HepG2 (cell line): Measurements from ENCODE around the gene SETD7. TPM values are rescaled to one million over a fixed set of nuclear protein-coding genes. Genes with fewer than 3 reads are reported as not detected.

ENCODE experiments used
- ATAC-seq: fragments of 200-7000 bp; cut with Tn5 transposase; 3 replicates; pipeline ENCODE4 v1.9.1; 2020; ENCODE audit warnings: mild to moderate bottlenecking, moderate library complexity
- BruUV-seq: library from RNA; stranded (reverse); fragments of 400-500 nt; replicated peaks from 2 replicates; lab custom pipeline; 2021; lab: Mats Ljungman, UMichigan
- CTCF ChIA-PET: fragments of 300-600 bp; formaldehyde crosslinking; extraction: SDS; loops from one replicate; lab custom pipeline; 2021; ENCODE audit warnings: low total read pairs, inconsistent platforms, low intra/inter-chr PET ratio; lab: Yijun Ruan, JAX
- POLR2A ChIA-PET: fragments of 350-600 bp; sonication (Branson Sonifier 250); formaldehyde crosslinking; loops from one replicate; lab custom pipeline; 2020; ENCODE audit warnings: antibody characterized with exemption, inconsistent platforms; lab: Yijun Ruan, JAX
- DNase-seq: peaks from one replicate; pipeline ENCODE4 v3.0.0-alpha.2; 2015; ENCODE audit warnings: low spot score
- FAIRE-seq: peaks from 3 replicates; lab custom pipeline; 2011; peaks lifted over from hg19 to GRCh38; lab: Jason Lieb, UNC
- H2AFZ ChIP-seq: one replicate; pipeline ENCODE4 v1.6.1; 2011; ENCODE audit warnings: low read length, inconsistent platforms
- H3K27ac ChIP-seq: fragments of 300-600 bp; 3 replicates; pipeline ENCODE4 v1.8.0; 2011; ENCODE audit warnings: mixed run types, mild to moderate bottlenecking, mixed read lengths, low read length, inconsistent platforms; ENCODE audit not compliant: insufficient read depth; ENCODE audit errors: extremely low read length
- H3K27me3 ChIP-seq, 2 experiments: fragments of 200-600 bp in 1 of 2; 2 replicates in 1 of 2; 3 replicates in 1 of 2; pipeline versions ENCODE4 v1.6.0 to v1.8.0; 2011; ENCODE audit warnings: low read length in 2 of 2, mild to moderate bottlenecking in 2 of 2, moderate library complexity in 2 of 2, inconsistent platforms in 1 of 2; ENCODE audit not compliant: insufficient read depth in 2 of 2, control insufficient read depth in 1 of 2
- H3K36me3 ChIP-seq, 2 experiments: fragments of 200-600 bp in 1 of 2; replicated peaks in 1 of 2; 2 replicates in 1 of 2; 3 replicates in 1 of 2; pipeline versions ENCODE4 v1.5.1 to v1.8.0; 2011; ENCODE audit warnings: low read length in 2 of 2, inconsistent platforms in 1 of 2; ENCODE audit not compliant: insufficient read depth in 2 of 2, control insufficient read depth in 1 of 2
- H3K4me1 ChIP-seq: 2 replicates; pipeline ENCODE4 v1.5.1; 2012; ENCODE audit warnings: low read length, inconsistent platforms; ENCODE audit not compliant: insufficient read depth
- H3K4me2 ChIP-seq: 2 replicates; pipeline ENCODE4 v1.6.0; 2011; ENCODE audit warnings: low read depth, low read length, inconsistent platforms
- H3K4me3 ChIP-seq, 3 experiments: fragments of 200-600 bp in 1 of 3; sonication (generic), shearing (Covaris generic) in 1 of 3; replicated peaks in 1 of 3; 2 replicates each; pipeline ENCODE4 v1.5.1; 2011 to 2016; ENCODE audit warnings: low read length in 3 of 3, inconsistent platforms in 2 of 3, low read depth in 2 of 3, mild to moderate bottlenecking in 2 of 3, control low read depth in 1 of 3, mixed read lengths in 1 of 3; ENCODE audit not compliant: insufficient read depth in 1 of 3
- H3K79me2 ChIP-seq: one replicate; pipeline ENCODE4 v1.6.1; 2011; ENCODE audit warnings: low read length, inconsistent platforms; ENCODE audit not compliant: insufficient read depth
- H3K9ac ChIP-seq: 2 replicates; pipeline ENCODE4 v1.6.0; 2011; ENCODE audit warnings: mild to moderate bottlenecking, low read depth, low read length, inconsistent platforms; ENCODE audit not compliant: insufficient read depth
- H3K9me3 ChIP-seq: 2 replicates; pipeline ENCODE4 v1.5.1; 2012; ENCODE audit warnings: mild to moderate bottlenecking, low read length
- H4K20me1 ChIP-seq: 2 replicates; pipeline ENCODE4 v1.6.0; 2011; ENCODE audit warnings: inconsistent platforms, mild to moderate bottlenecking, low read length, moderate library complexity; ENCODE audit not compliant: insufficient read depth
- FOSL2 ChIP-seq: sonication (generic); formaldehyde crosslinking; IDR thresholded peaks from 2 replicates; pipeline ENCODE4 v1.4.0; 2020; ENCODE audit warnings: missing genetic modification reagents
- LCORL ChIP-seq, 2 experiments: fragments of 450-650 bp in 1 of 2; sonication (generic) in 1 of 2; formaldehyde crosslinking in 1 of 2; IDR thresholded peaks; 2 replicates each; pipeline versions ENCODE4 v1.5.0 to v1.6.1; 2017 to 2020; ENCODE audit warnings: antibody characterized with exemption in 1 of 2, missing genetic modification reagents in 1 of 2
- MTF1 ChIP-seq: sonication (generic); formaldehyde crosslinking; IDR thresholded peaks from 2 replicates; pipeline ENCODE4 v1.5.0; 2020; ENCODE audit warnings: missing genetic modification reagents
- ZBTB7B ChIP-seq: sonication (generic); formaldehyde crosslinking; IDR thresholded peaks from 2 replicates; pipeline ENCODE4 v1.4.0; 2020; ENCODE audit warnings: missing genetic modification reagents
- WGBS: methylation state at CpG from one replicate; pipeline ENCODE4 v1.1.6; 2017; ENCODE audit warnings: low lambda C conversion rate; 5-methylcytosine and 5-hydroxymethylcytosine counted together
- in situ Hi-C: cut with HindIII; loops from 2 replicates; pipeline ENCODE4 v1.10.0; 2017; ENCODE audit warnings: low pct_unique_long_range_greater_than_20kb; ENCODE audit not compliant: extremely low pct_ligation_motif_present
- intact Hi-C: fragments of 100-400 bp; cut with micrococcal nuclease; formaldehyde crosslinking; loops from one replicate; pipeline ENCODE4 v1.10.0; 2022; ENCODE audit not compliant: unreplicated experiment
- polyA plus RNA-seq, 8 experiments: library from polyadenylated mRNA; depleted of rRNA in 3 of 8; stranded (reverse) in 7 of 8; unstranded in 1 of 8; fragments of >200 nt; fragmentation: Illumina TruSeq in 4 of 8; extraction: Trizol in 4 of 8; gene quantifications; 2 replicates each; pipeline versions ENCODE4 v1.2.1 to v1.2.3, GENCODE V29; 2011 to 2016; ENCODE audit warnings: low read depth in 4 of 8, missing spikeins in 1 of 8, mixed read lengths in 1 of 8; ENCODE audit not compliant: insufficient read depth in 1 of 8
- total RNA-seq, 5 experiments: library from RNA; depleted of rRNA; stranded (reverse); fragments of >200 nt; fragmentation: Illumina TruSeq; extraction: Trizol; gene quantifications; 2 replicates each; pipeline ENCODE4 v1.2.3, GENCODE V29; 2016; ENCODE audit warnings: low read depth in 1 of 5
- TF ChIP-seq, protein P1 (sequence below): IDR thresholded peaks from 2 replicates; pipeline ENCODE4 v1.4.0; 2020; ENCODE audit warnings: mild to moderate bottlenecking, missing genetic modification reagents
- TF ChIP-seq, protein P2 (sequence below): sonication (generic); formaldehyde crosslinking; IDR thresholded peaks from 2 replicates; pipeline ENCODE4 v1.4.0; 2020; ENCODE audit warnings: missing genetic modification reagents, mild to moderate bottlenecking, borderline replicate concordance
- TF ChIP-seq, protein P3 (sequence below): sonication (generic); formaldehyde crosslinking; IDR thresholded peaks from 2 replicates; pipeline ENCODE4 v1.9.0; 2021; ENCODE audit warnings: missing genetic modification reagents, borderline replicate concordance

The SETD7 gene
- total and polyA plus RNA-seq, 2 of the 13 experiments (the other 11 are each of a cell fraction or from before 2014, with no cell fraction given): 0.08 to 0.22 TPM

DNA sequence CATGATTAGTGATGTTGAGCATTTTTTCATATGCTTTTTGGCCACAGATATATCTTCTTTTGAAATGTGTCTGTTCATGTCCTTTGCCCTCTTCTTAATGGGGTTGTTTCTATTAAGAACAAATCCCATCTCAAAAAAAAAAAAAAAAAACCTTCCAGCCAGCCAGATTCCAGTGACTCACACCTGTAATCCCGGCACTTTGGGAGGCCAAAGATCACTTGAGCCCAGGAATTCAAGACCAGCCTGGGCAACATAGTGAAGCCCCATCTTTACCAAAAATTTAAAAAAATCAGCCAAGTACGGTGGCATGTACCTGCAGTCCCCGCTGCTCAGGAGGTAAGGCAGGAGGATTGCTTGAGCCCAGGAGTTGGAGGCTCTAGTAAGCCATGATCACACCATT is 97.0 kb downstream of the SETD7 start (continued):
- TF ChIP-seq, protein P1, sequence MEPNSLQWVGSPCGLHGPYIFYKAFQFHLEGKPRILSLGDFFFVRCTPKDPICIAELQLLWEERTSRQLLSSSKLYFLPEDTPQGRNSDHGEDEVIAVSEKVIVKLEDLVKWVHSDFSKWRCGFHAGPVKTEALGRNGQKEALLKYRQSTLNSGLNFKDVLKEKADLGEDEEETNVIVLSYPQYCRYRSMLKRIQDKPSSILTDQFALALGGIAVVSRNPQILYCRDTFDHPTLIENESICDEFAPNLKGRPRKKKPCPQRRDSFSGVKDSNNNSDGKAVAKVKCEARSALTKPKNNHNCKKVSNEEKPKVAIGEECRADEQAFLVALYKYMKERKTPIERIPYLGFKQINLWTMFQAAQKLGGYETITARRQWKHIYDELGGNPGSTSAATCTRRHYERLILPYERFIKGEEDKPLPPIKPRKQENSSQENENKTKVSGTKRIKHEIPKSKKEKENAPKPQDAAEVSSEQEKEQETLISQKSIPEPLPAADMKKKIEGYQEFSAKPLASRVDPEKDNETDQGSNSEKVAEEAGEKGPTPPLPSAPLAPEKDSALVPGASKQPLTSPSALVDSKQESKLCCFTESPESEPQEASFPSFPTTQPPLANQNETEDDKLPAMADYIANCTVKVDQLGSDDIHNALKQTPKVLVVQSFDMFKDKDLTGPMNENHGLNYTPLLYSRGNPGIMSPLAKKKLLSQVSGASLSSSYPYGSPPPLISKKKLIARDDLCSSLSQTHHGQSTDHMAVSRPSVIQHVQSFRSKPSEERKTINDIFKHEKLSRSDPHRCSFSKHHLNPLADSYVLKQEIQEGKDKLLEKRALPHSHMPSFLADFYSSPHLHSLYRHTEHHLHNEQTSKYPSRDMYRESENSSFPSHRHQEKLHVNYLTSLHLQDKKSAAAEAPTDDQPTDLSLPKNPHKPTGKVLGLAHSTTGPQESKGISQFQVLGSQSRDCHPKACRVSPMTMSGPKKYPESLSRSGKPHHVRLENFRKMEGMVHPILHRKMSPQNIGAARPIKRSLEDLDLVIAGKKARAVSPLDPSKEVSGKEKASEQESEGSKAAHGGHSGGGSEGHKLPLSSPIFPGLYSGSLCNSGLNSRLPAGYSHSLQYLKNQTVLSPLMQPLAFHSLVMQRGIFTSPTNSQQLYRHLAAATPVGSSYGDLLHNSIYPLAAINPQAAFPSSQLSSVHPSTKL (CRISPR knock-in tag): 0 out of 2 replicates have a peak, but pooled peaks have one; percentile 12
- TF ChIP-seq FOSL2 (CRISPR knock-in tag) (peak; percentile 87), LCORL (IDR thresholded peaks at IDR 0.05) (no peak; the same call in 1 of the 2 replicates), LCORL (CRISPR knock-in tag; IDR thresholded peaks at IDR 0.05) (peak; percentile 48; the same call in 1 of the 2 replicates)
- TF ChIP-seq, protein P2, sequence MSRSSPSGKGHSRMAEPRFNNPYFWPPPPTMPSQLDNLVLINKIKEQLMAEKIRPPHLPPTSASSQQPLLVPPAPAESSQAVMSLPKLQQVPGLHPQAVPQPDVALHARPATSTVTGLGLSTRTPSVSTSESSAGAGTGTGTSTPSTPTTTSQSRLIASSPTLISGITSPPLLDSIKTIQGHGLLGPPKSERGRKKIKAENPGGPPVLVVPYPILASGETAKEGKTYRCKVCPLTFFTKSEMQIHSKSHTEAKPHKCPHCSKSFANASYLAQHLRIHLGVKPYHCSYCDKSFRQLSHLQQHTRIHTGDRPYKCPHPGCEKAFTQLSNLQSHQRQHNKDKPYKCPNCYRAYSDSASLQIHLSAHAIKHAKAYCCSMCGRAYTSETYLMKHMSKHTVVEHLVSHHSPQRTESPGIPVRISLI: peak; percentile 72; the same call in 1 of the 2 replicates

DNA sequence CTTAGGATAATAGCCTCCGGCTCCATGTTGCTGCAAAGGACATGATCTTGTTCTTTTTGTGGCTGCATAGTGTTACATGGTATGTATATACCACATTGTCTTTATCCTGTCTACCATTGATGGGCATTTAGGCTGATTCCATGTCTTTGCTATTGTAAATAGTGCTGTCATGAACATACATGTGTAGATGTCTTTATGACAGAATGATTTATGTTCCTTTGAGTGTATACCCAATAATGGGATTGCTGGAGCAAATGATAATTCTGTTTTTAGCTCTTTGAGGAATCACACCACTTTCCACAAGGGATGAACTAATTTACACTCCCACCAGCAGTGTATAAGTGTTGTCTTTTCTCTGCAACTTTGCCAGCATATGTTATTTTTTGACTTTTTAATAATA is 97.5 kb downstream of the SETD7 start:
- intact Hi-C loops: loop anchor here (5.0 kb wide), 1 partner anchor 39 kb away; no protein-coding TSS in a partner anchor
- no peaks in the 10 kb centered on the region; a peak in 1 of 5 replicates for H3K27me3 ChIP-seq
- H3K79me2 ChIP-seq: peaks cover 78% of the 10 kb centered on the region
- peaks cover 42% of the 10 kb centered on the region for H3K4me1 ChIP-seq
- no peak for TF ChIP-seq ZBTB7B (CRISPR knock-in tag)
- TF ChIP-seq MTF1 (CRISPR knock-in tag): no peak
- TF ChIP-seq, protein P3, sequence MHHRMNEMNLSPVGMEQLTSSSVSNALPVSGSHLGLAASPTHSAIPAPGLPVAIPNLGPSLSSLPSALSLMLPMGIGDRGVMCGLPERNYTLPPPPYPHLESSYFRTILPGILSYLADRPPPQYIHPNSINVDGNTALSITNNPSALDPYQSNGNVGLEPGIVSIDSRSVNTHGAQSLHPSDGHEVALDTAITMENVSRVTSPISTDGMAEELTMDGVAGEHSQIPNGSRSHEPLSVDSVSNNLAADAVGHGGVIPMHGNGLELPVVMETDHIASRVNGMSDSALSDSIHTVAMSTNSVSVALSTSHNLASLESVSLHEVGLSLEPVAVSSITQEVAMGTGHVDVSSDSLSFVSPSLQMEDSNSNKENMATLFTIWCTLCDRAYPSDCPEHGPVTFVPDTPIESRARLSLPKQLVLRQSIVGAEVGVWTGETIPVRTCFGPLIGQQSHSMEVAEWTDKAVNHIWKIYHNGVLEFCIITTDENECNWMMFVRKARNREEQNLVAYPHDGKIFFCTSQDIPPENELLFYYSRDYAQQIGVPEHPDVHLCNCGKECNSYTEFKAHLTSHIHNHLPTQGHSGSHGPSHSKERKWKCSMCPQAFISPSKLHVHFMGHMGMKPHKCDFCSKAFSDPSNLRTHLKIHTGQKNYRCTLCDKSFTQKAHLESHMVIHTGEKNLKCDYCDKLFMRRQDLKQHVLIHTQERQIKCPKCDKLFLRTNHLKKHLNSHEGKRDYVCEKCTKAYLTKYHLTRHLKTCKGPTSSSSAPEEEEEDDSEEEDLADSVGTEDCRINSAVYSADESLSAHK: no peak
- H3K9me3 ChIP-seq: no peaks in the 10 kb centered on the region
- H3K36me3 ChIP-seq: no peaks in the 10 kb centered on the region
- no peak for ATAC-seq
- peaks cover 7% of the 10 kb centered on the region for H4K20me1 ChIP-seq
- FAIRE-seq: no peak
- CTCF ChIA-PET: no interaction called here
- no peak overlapping the region for H3K27ac ChIP-seq
- WGBS: 95% methylated on average over 1 of the region's 1 CpG
- H3K9ac ChIP-seq: no peak overlapping the region; the same call in 1 of the 2 replicates
- POLR2A ChIA-PET: no interaction called here
- no TSS peak for BruUV-seq
- peak overlapping the region in 1 of 3 experiments; percentile 30; a peak in 1 of 6 replicates for H3K4me3 ChIP-seq
- peak overlapping the region; percentile 43 for H3K4me2 ChIP-seq
- DNase-seq: no peak
- no peak overlapping the region for H2AFZ ChIP-seq
- in situ Hi-C loops: no loop called here
